Activated T-cell treated with anti-CD3 and anti-CD28 coated beads for 48 hours (primary cell): ENCODE measurements around the gene MARK3.

Source experiments
- DNase-seq: peaks from one replicate; pipeline ENCODE4 v3.0.0-alpha.2; 2020; ENCODE audit warnings: low read depth

The MARK3 gene

DNA sequence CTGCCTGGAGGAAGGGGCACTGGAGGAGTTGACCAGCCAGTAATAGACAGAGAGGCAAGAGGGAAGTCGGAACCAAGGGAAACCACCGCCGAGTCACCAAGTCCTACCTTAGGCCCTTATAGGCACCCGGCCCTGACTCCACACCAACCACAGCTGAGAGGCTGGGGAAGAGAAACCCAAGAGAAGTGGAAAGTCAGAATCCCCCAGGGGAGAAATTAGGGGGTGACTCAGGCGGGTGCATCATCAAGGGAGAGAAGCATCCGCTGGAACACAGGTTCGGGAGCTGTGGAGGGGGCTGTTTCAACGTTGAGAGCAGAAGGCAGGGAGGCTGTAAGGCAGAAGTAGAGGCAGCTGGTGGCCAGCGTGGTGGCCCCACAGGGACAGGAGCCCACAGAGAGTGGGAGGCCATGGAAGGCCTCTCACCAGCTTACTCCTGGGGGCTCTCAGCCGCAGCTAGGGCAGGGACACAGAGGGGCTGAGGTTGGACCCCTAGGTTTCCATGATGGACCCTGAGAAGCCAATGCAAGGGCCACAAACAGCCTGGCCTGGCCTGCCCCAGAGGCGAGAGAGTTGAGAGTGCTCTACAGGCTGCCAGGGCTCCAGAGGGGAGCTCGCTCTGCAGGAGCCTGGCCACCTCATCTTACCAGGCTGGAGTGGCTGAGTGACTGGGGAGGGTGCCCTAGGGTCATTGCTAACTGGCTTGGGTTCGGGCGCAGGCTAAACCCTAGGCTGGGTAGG lies 142.4 kb downstream of the MARK3 start:
- peak; percentile 40 for DNase-seq

DNA sequence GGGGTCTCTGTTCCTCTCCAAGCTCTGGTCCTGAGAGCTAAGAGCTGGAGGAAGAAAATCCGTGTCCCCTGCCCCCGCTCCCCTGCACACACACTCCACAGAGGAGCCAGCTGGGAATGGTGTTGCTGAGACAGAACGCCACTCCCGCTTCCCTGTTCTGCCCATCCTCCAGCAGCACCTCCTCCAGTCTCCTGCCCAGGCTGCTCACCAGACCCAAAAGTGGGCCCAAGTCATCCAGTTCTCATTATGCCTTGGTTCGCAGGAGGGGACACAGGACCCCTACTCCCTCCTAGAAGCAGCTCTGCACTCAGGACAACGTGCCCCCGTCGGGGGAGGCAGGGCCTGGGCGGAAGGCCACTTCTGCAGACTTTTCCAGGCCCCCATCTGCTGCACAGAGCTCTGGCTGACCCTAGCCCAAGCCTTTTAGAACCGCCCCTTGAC lies 143.0 kb downstream of the MARK3 start:
- no peak for DNase-seq

DNA sequence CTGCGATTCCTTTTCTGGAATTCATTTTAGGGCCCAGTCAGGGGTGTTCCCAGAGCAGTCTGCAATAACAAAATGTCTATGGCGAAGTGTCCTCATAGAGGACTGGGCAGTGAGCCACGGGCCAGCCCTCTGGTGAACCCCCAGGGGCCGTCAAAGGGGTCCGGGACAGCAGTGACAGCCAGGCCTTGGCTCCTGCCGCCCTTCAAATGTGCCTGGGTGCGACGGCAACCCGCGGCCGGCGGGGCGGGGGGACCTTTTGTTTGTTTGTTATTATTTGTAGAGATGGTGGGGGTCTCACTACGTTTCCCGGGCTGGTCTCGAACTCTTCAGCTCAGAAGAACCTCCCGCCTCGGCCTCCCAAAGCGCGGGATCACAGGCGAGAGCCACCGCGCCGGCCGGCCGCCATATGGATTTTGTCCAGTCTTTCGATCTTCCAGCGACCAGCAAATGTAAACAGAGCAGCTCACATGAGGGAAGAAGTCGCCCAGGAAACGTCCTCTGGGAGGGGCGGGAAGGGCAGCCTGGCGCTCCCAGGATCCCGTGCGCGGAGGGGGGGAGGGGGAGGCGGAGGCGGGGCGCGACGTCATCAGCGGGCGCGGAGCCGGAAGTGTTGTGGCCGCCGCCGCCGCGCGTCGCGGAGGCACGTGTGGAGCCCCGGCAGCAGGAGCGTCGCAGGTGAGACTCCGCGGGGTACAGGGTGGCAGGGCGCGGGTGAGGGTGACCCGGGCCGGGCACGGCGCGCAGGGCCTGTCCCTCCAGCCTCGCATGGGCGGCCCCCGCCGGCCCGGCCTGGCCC lies 143.6 kb downstream of the MARK3 start, which contains the start of gene TRMT61A:
TRMT61A (plus strand) TSS at position 610 of the 796 bp plus-strand sequence. CDS start 783 bp downstream, outside the sequence.
- peak; percentile 74 for DNase-seq

DNA sequence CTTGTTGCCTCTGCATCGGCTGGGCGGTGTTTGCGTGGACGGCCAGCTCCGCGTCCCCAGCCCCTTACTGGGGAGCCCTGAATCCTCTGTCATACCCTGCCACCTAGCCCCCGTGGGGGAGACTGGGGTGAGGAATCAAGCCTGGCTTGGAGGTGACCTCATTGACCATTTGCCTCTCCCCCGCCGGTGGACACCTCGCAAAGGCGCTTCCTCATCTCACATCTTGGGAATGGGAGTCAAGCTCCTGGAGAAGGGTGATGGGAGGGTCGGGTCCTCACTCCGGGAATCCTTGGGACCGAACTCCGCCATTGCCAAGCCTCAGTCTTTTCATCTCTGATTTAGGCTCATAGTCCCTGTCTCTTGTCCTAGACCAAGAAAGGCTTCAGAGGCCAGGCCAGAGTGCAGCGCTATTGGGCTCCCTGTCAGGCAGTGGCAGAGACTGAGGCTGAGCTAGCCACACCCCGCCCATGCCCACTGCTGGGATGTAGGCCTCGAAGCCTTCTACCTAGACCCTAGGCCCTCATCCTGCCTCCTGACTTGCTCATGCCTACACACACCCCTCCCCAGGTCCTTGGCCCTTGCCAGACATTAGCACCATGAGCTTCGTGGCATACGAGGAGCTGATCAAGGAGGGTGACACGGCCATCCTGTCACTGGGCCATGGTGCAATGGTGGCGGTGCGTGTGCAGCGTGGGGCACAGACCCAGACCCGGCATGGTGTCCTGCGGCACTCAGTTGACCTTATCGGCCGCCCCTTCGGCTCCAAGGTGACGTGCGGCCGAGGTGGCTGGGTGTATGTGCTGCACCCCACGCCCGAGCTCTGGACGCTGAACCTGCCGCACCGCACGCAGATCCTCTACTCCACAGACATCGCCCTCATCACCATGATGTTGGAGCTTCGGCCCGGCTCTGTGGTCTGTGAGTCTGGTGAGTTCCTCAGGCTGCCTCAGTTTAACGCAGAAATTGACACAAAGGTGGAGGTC lies 144.5 kb downstream of the MARK3 start:
- DNase-seq: no peak

DNA sequence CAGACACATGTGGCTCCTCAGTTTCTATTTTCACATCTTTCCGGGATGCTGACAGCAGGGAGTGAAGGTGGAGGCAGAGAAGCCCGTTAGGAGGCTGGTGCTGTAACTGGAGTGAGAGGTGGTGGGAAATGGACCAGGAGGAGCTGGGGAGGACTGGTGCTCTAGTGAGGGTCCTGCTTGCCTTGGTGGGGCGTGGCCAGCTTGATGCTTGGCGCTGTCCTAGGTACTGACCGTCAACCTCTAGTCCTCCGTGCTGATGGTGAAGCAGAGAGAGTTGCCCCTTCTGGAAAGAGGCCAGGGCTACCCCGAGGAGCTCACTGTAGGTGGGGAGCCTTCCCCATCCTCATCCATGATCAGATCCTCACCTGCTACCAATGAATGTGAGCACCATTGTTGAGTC lies 145.2 kb downstream of the MARK3 start:
- DNase-seq: no peak

DNA sequence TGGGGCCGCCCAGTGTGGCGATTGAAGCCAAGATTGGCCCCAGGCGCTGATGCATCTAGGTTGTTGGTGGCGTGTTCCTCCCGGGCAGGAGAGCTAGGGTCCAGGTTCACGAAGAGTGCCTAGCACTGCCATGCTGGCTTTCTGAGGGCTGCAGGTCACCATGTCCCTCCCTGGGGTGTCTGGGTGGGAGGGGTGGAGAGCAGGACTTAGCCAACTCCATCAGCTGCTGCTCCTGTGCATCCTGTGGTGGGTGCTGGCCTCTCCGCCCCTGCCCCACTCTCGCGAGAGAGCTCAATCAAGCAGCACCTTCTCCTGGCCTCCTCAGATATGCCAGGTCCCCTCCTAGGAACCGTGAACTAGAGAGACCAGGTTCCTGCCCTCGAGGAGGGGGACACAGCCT lies 145.6 kb downstream of the MARK3 start:
- no peak for DNase-seq

DNA sequence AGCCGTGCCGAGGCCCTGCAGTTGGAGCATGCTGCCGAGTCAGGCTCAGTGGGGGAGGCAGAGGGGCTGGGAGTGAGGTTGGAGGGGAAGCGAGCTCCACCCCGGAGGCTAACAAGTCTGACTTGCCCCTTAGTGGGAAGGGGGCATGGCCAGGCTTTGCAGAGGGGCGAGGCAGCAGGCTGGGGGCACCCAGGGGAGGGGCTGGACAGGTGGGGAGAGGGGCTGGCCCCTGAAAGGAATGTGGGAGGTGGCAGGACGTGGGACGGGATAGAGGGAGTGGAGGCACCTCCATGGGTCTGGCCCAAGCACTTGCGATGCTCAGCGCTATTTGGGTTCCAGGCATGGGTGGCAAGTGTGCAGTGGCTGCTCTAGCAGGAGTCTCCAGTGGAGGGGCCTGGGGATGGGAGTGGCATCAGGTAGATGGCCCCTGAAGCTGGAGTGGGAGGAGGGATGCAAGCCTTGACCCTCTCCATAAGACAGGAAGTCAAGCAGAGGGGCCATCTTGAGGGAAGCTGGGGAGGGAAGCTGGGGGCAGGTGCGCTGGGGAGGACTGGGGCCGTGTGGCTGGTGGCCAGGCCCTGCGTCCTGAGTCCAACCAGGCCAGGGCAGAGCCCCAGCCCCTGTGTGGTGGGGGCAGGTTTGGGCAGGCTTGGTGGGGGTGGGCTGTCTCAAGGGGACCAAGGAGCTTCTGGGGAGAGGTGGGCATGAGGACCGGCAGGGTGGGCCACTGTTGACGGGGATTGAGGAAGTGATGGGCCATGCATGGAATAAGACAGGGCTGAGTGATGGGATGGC lies 146.4 kb downstream of the MARK3 start:
- DNase-seq: no peak

DNA sequence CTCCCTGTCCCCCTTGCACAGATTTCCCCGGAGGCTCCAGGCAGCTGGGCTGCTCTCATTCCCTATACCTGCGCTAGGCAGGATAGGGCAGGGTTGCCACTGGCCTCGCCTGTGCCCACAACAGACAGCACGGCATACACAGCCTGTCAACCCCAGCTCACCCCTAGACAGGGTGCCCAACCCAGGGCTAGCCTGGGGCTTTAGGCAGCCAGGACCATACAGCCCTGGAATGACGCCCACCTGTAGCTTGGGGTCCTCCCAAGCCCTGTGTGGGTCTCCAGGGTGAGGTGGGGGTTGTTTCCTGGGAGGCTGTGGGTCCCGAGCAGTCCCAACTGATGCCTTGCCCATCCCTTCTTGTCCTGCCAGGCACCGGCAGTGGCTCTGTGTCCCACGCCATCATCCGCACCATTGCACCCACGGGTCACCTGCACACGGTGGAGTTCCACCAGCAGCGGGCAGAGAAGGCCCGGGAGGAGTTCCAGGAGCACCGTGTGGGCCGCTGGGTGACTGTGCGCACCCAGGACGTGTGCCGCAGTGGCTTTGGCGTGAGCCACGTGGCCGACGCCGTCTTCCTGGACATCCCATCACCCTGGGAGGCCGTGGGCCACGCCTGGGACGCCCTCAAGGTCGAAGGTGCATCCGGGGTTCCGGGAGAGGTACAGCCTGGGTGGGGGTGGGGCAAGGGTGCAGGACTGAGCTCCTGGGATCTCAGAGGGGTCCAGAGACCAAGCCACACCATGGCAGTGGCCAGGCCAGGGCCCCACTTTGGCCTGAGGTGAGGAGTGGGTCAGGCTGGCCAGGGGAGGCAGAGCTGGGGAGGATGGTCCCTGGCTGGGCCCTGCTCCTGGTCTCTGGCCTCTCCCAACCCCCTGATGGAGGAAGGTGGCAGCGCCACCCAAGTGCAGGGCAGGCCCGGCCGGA lies 147.3 kb downstream of the MARK3 start:
- DNase-seq: no peak

DNA sequence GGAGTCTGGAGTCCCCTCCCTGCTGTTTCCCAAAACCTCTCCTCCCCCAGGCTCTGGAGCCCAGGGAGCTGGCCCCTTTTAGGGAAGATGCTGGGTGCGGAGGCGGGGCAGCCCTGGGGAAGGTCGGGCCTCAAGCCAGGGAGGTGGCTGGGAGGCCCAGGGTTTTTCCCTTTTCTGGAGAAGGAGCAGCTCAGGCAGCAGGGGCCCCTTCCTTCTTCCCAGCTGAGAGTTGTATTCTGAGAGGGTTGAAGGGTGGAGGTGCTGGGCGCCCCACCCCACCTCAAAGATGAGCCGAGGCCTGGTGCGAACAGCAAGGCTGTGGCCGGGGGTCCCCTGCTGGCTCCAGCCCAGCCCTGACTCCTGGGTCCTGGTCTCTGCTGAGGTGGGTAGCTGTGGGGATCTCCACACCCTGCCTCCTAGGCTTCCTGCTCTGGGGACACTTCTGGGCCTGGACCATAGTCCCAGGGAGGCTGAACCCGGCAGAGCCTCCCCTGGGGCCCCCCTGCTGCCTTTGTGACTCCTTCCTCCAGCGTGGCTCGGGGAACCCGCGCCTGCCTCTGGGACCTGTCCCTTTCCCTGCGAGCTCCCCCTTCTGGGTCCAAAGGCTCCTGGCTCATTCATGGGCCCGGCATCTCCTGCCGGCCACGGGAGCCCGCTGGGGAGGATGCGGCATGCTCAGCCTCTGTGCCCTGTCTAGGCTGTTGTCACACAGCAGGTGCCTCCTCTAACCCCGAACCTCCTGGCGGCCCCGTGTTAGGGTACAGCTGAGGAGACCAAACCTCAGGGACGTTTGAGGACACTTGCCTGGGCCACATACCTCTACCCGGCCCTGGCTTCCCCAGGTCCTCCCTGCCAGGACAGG lies 148.2 kb downstream of the MARK3 start:
- DNase-seq: no peak

DNA sequence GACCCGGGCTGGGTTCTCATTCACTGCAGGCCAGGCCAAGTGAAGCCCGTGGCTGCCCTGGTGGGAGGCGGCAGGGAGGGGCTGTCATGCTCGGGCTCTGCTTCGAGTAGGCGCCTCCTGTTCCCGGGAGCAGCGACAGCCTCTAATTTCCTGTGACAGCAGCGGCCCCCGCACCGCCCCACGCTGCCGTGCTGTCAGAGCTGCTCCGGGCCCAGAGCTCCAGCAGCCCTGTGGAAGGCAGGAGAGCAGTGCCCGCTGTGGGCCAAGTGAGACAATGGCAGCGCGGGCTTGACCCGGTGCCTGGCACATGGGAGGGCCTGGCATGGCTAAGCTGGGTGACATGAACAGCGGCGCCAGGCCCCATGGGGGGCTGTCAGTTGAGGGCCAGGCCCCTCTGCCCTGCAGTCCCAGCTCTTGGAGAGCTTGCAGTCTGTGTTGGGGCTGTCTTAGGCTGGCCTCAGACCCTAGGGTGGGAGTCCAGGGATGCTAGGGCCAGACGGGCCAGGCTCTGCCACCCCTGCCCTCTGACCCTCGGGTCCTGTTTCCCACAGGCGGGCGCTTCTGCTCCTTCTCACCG lies 148.9 kb downstream of the MARK3 start:
- no peak for DNase-seq

DNA sequence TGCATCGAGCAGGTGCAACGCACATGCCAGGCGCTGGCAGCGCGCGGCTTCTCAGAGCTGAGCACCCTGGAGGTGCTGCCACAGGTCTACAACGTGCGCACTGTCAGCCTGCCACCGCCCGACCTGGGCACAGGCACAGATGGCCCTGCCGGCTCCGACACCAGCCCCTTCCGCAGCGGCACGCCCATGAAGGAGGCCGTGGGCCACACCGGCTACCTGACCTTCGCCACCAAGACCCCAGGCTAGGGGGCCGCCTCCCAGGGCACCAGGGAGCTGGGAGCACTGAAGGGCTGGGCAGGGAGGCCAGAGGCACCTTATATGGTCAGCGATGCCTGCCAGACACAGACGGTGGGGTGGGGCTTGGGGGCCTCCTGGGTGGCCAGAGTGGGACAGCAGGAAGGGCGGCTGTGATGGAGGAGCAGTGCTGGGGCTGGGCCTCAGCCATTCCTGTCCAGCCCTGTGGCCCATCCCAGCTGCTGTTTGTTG lies 149.4 kb downstream of the MARK3 start:
- DNase-seq: no peak

DNA sequence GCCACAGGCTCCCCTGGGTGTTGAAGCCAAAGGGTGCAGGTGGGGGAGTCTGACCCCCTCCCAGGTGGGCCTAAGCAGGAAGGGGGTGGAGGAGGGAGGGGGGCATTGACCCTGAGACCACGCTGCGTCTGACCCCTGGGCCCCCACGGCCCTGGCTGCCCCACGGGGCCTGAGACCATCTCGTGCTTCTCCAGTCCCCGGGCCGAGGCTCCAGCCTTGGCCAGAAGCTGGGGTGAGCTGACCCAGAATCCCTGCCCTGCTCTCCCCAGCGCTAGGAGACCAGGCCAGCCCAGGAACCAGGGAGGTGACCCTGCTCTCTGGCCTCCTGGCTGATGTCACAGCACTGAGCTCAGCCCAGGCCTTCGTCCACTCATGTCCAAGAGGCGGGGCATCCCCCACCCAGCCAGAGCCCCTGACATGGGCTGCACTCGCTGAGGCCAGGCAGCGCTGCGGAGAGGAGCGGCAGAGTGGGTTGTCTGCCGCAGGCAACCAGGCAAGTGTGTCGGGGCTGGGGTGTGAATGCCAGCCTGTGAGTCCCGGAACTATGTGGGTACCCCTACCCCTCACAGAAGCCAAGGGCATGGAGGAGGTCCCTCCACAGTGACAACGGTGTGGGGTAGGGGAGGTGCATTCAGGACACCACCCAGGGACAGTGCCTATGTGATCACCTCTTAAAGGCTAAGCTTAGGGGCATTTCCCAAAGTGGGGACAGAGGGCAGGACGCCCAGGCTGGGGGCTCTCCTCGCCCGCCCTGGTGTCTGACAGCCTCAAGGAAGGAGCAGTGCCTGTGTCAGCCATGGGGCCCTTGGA lies 150.1 kb downstream of the MARK3 start:
- DNase-seq: no peak

DNA sequence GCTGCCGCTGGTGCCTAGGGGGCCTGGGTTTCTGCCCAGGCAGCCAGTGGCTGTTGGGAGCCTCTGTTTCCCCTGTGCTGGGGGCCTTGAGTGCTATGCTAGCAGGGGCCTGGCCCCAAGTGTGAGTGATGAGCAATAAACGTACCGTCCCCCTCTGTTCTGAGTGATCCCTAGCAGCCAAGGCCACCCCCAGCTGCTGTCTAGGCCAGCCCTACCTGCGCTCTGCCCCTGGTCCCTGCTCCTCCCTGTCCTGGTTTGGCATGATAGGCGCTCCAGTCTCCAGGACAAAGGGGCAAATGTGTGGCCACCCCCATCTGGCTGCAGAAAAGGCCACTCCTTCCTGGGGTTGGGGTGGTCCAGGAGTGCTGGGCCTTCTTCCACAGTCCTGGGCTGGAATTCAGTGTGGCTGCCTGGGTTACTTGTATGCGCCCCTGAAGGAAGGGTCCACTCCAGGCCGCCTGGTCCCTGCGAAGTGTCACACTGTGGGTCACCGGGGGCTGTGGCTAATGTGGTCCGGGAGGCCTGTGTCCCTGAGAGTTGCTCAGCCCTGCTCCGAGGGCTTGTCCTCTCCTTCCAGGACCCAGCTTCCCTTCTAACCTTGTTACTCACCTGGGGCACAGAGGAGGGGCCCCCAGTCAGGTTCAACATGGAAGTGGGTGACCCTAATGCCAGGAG lies 150.8 kb downstream of the MARK3 start:
- DNase-seq: no peak

DNA sequence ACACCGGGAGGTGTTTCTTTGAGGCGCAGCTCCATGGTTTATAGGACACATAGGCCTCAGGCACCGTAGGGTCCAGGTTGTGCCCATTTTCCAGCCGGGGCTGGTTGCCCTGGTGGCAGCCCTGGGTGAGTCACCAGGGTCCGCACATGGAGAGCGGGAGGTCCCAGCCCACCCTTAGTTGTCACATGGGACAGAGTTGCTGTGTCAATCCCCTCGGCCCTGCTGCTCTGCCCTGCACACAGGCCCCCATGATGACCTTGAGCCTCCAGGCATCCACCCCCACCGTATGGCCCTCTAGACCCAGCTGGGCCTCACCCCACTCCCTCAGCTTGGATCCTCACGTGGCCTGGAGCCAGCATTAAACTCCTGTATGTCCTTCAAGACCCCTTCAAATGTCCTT lies 151.5 kb downstream of the MARK3 start:
- no peak for DNase-seq

DNA sequence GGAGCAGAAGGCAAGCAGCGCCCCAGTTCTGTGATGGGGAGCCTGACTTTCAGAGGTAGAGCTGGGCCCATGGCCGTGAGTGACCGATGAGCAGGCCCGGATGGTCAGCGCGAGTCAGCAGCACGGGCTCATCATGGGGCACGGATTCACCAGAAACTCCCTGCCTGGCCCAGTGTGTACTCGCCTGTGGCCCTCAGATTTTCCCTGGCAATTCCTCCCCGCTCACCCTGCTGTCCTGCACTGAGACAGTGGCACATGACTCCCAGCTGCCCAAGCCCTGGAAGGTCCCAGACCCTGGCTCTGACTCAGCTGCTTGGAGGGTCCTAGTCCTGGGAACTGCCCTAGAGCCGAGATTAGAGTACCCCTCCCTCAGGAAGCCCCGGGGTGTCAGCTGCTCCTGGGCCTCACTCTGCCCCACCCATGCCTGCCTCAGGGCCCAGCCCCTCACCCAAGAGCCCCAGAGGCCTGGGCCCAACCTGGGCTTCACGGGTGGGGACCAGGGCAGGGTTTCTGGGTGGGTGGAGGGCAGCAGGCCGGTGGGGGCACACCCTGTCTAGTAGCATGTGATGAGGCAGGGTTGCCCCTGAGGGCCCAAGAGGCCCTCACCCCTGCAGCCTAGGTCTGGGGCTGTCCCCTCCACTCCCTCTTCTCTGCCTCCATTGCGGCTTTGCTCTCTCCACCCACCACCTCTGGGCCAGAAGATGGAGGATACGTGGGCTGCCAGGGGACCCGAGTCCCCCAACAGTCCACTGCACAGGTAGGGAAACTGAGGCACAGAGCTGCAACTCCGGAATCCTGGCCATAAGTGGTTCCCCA lies 152.2 kb downstream of the MARK3 start:
- DNase-seq: no peak

DNA sequence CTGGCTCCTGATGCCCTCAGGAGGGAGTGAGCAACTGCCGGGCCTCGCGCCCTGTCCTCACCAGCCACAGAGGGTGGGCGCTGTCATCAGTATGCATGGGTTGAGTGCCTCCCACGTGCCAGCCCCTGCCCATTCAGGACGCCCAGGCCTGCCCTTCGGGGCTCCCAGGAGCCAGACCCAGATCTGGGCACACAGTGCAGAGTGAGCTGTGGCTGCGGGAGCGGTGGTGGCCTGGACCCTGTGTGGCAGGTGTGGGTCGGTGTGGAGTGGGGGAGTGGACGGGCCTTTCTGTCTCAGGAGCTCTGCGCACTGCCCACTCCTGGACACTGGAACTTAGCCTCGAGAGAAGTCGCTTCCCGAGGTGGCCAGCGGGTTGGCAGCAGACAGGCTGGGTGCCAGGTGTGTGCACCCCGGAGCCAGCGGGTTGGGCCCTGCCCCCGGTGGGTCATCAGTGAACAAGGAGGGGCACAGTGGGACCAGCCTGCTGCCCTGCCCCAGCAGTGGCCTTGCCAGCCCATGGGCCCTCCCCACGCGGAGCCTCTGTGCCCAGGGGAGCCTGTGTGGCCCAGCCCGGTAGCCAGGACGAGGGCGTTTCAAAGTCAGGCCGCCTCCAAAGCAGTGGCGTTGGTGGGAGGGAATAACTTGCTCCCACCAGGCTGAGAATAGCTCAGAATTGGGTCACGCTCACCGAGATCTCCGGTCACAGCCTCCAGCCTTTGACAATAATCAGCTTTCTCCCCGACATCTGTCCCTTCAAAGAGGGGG lies 153.3 kb downstream of the MARK3 start:
- no peak for DNase-seq
